HEK293 (cell line): ENCODE data around the gene SDHAF1.

Source experiments
- FEZF1 ChIP-seq: fragments of 450-650 bp; formaldehyde crosslinking; IDR thresholded peaks from 2 replicates; pipeline ENCODE4 v1.5.1; 2016; ENCODE audit warnings: missing biosample characterization, missing genetic modification characterization
- HOXC10 ChIP-seq: sonication (generic); formaldehyde crosslinking; IDR thresholded peaks from 2 replicates; pipeline ENCODE4 v1.8.1; 2023; ENCODE audit warnings: mild to moderate bottlenecking, missing genetic modification reagents
- KLF1 ChIP-seq: fragments of 450-650 bp; formaldehyde crosslinking; IDR thresholded peaks from 2 replicates; pipeline ENCODE4 v1.5.1; 2016; ENCODE audit warnings: missing biosample characterization, missing genetic modification characterization
- PRDM10 ChIP-seq: fragments of 450-650 bp; formaldehyde crosslinking; IDR thresholded peaks from 2 replicates; pipeline ENCODE4 v1.5.1; 2016; ENCODE audit warnings: missing biosample characterization, missing genetic modification characterization
- SALL2 ChIP-seq: fragments of 450-650 bp; formaldehyde crosslinking; IDR thresholded peaks from 2 replicates; pipeline ENCODE4 v1.5.0; 2017; ENCODE audit warnings: missing biosample characterization, mild to moderate bottlenecking, missing genetic modification characterization, borderline replicate concordance
- SETDB1 ChIP-seq: IDR thresholded peaks from one replicate; pipeline ENCODE4 v1.6.1; 2017; ENCODE audit warnings: mild to moderate bottlenecking, low read length, moderate library complexity, mixed read lengths; ENCODE audit not compliant: insufficient read length
- SP2 ChIP-seq: fragments of 450-650 bp; formaldehyde crosslinking; IDR thresholded peaks from 2 replicates; pipeline ENCODE4 v1.5.1; 2016; ENCODE audit warnings: missing biosample characterization, missing genetic modification characterization
- ZBTB10 ChIP-seq: fragments of 450-650 bp; formaldehyde crosslinking; IDR thresholded peaks from 2 replicates; pipeline ENCODE4 v1.5.1; 2016; ENCODE audit warnings: missing biosample characterization, missing genetic modification characterization
- ZBTB21 ChIP-seq: fragments of 450-650 bp; formaldehyde crosslinking; IDR thresholded peaks from 2 replicates; pipeline ENCODE4 v1.5.1; 2017; ENCODE audit warnings: missing biosample characterization, missing genetic modification characterization
- ZBTB8A ChIP-seq: fragments of 450-650 bp; formaldehyde crosslinking; IDR thresholded peaks from 2 replicates; pipeline ENCODE4 v1.5.1; 2016; ENCODE audit warnings: missing biosample characterization, missing genetic modification characterization
- ZNF175 ChIP-seq: fragments of 450-650 bp; formaldehyde crosslinking; IDR thresholded peaks from 2 replicates; pipeline ENCODE4 v1.5.1; 2016; ENCODE audit warnings: missing biosample characterization, missing genetic modification characterization
- ZNF202 ChIP-seq: fragments of 450-650 bp; formaldehyde crosslinking; IDR thresholded peaks from 2 replicates; pipeline ENCODE4 v1.5.1; 2016; ENCODE audit warnings: missing biosample characterization, missing genetic modification characterization, borderline replicate concordance
- ZNF211 ChIP-seq: fragments of 450-650 bp; formaldehyde crosslinking; IDR thresholded peaks from 2 replicates; pipeline ENCODE4 v1.5.1; 2016; ENCODE audit warnings: low read depth, missing biosample characterization, missing genetic modification characterization
- ZNF274 ChIP-seq, 2 experiments: fragments of 200-500 bp in 1 of 2; fragments of 450-650 bp in 1 of 2; sonication (Bioruptor generic) in 1 of 2; formaldehyde crosslinking in 1 of 2; IDR thresholded peaks; 2 replicates each; pipeline versions ENCODE4 v1.5.1 to v1.6.1; 2014 to 2016; ENCODE audit warnings: borderline replicate concordance in 1 of 2, inconsistent platforms in 1 of 2, low read length in 1 of 2, missing biosample characterization in 1 of 2, missing genetic modification characterization in 1 of 2
- ZNF416 ChIP-seq: fragments of 450-650 bp; formaldehyde crosslinking; IDR thresholded peaks from 2 replicates; pipeline ENCODE4 v1.5.1; 2016; ENCODE audit warnings: missing biosample characterization, missing genetic modification characterization
- ZNF501 ChIP-seq: fragments of 450-650 bp; formaldehyde crosslinking; IDR thresholded peaks from 2 replicates; pipeline ENCODE4 v1.5.1; 2016; ENCODE audit warnings: missing biosample characterization, missing genetic modification characterization
- ZNF530 ChIP-seq: fragments of 450-650 bp; formaldehyde crosslinking; IDR thresholded peaks from 2 replicates; pipeline ENCODE4 v1.5.1; 2016; ENCODE audit warnings: low read depth, missing biosample characterization, missing genetic modification characterization
- ZNF555 ChIP-seq: fragments of 450-650 bp; formaldehyde crosslinking; conservative IDR thresholded peaks from 2 replicates; pipeline ENCODE4 v1.5.1; 2017; ENCODE audit warnings: missing biosample characterization, mild to moderate bottlenecking, missing genetic modification characterization, inconsistent platforms
- ZNF621 ChIP-seq: fragments of 450-650 bp; formaldehyde crosslinking; IDR thresholded peaks from 2 replicates; pipeline ENCODE4 v1.5.1; 2017; ENCODE audit warnings: missing biosample characterization, missing genetic modification characterization
- ZNF792 ChIP-seq: fragments of 450-650 bp; formaldehyde crosslinking; IDR thresholded peaks from 2 replicates; pipeline ENCODE4 v1.5.1; 2016; ENCODE audit warnings: missing biosample characterization, missing genetic modification characterization
- ZSCAN4 ChIP-seq: fragments of 450-650 bp; formaldehyde crosslinking; IDR thresholded peaks from 2 replicates; pipeline ENCODE4 v1.5.1; 2017; ENCODE audit warnings: missing biosample characterization, missing genetic modification characterization
- TF ChIP-seq, protein P1 (sequence below): fragments of 450-650 bp; formaldehyde crosslinking; IDR thresholded peaks from 2 replicates; pipeline ENCODE4 v1.5.1; 2016; ENCODE audit warnings: missing biosample characterization, missing genetic modification characterization
- TF ChIP-seq, protein P2 (sequence below): fragments of 450-650 bp; IDR thresholded peaks from 2 replicates; pipeline ENCODE4 v1.5.1; 2018; ENCODE audit warnings: missing biosample characterization, mild to moderate bottlenecking, missing genetic modification characterization

The SDHAF1 gene

GRCh38 chr19:35995048-35995993, at the start of gene SDHAF1 (continued):
- peak; percentile 88 for TF ChIP-seq PRDM10 (tag by site-specific recombination)
- peak; percentile 94 for TF ChIP-seq ZBTB21 (tag by site-specific recombination)
- TF ChIP-seq ZNF211 (tag by site-specific recombination) = no peak
- no peak for TF ChIP-seq SETDB1
- TF ChIP-seq FEZF1 (tag by site-specific recombination) = no peak
- TF ChIP-seq ZNF175 = no peak
- TF ChIP-seq ZBTB10 (tag by site-specific recombination) = peak; percentile 79
- 0 out of 2 replicates have a peak, but pooled peaks have one; percentile 36 for TF ChIP-seq ZSCAN4 (tag by site-specific recombination)
- no peak for TF ChIP-seq ZNF555 (tag by site-specific recombination)
- TF ChIP-seq, protein P1, sequence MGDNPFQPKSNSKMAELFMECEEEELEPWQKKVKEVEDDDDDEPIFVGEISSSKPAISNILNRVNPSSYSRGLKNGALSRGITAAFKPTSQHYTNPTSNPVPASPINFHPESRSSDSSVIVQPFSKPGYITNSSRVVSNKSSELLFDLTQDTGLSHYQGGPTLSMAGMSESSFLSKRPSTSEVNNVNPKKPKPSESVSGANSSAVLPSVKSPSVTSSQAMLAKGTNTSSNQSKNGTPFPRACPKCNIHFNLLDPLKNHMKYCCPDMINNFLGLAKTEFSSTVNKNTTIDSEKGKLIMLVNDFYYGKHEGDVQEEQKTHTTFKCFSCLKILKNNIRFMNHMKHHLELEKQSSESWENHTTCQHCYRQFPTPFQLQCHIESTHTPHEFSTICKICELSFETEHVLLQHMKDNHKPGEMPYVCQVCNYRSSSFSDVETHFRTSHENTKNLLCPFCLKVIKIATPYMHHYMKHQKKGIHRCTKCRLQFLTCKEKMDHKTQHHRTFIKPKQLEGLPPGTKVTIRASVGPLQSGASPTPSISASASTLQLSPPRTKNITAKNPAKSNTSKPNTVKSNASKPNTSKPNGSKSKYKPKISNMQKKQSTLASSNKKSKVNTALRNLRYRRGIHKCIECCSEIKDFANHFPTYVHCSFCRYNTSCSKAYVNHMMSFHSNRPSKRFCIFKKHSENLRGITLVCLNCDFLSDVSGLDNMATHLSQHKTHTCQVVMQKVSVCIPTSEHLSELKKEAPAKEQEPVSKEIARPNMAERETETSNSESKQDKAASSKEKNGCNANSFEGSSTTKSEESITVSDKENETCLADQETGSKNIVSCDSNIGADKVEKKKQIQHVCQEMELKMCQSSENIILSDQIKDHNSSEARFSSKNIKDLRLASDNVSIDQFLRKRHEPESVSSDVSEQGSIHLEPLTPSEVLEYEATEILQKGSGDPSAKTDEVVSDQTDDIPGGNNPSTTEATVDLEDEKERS (tag by site-specific recombination) = no peak
- no peak for TF ChIP-seq ZNF621
- no peak for TF ChIP-seq ZNF274 (IDR thresholded peaks at IDR 0.05; ENCODE audit: low read length)
- TF ChIP-seq ZNF274 (tag by site-specific recombination; IDR thresholded peaks at IDR 0.05; ENCODE audit: borderline replicate concordance) = no peak
- TF ChIP-seq SP2 = peak; percentile 99
- TF ChIP-seq HOXC10 = no peak
- no peak for TF ChIP-seq SALL2 (tag by site-specific recombination)
- TF ChIP-seq ZNF416 (tag by site-specific recombination) = no peak
- TF ChIP-seq ZNF792 (tag by site-specific recombination) = peak; percentile 9; the same call in 1 of the 2 replicates
- no peak for TF ChIP-seq ZNF530 (tag by site-specific recombination)
- peak; percentile 44; the same call in 1 of the 2 replicates for TF ChIP-seq KLF1
- TF ChIP-seq ZNF501 (tag by site-specific recombination) = peak; percentile 89
- no peak for TF ChIP-seq ZNF202
- TF ChIP-seq ZBTB8A = peak; percentile 97
- TF ChIP-seq, protein P2, sequence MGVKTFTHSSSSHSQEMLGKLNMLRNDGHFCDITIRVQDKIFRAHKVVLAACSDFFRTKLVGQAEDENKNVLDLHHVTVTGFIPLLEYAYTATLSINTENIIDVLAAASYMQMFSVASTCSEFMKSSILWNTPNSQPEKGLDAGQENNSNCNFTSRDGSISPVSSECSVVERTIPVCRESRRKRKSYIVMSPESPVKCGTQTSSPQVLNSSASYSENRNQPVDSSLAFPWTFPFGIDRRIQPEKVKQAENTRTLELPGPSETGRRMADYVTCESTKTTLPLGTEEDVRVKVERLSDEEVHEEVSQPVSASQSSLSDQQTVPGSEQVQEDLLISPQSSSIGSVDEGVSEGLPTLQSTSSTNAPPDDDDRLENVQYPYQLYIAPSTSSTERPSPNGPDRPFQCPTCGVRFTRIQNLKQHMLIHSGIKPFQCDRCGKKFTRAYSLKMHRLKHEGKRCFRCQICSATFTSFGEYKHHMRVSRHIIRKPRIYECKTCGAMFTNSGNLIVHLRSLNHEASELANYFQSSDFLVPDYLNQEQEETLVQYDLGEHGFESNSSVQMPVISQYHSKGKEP (tag by site-specific recombination) = peak; percentile 78
